Vagina (tissue), 2 donors: ENCODE data around the gene TBC1D2.

ENCODE experiments used
- POLR2AphosphoS5 ChIP-seq, 2 donors: sonication (generic); formaldehyde crosslinking; IDR thresholded peaks; one replicate each; pipeline ENCODE4 v1.9.0; 2017; ENCODE audit warnings: antibody characterized with exemption in 2 of 2, mild to moderate bottlenecking in 2 of 2, low read depth in 1 of 2; ENCODE audit not compliant: insufficient read depth in 1 of 2
- TF ChIP-seq, protein P1 (sequence below), 3 experiments: fragments of 450-650 bp in 2 of 3; fragments of 200-600 bp in 1 of 3; sonication (generic) in 1 of 3; IDR thresholded peaks; one replicate each; pipeline ENCODE4 v1.5.1; 2017 to 2019; ENCODE audit warnings: antibody characterized with exemption in 3 of 3, mild to moderate bottlenecking in 2 of 3, moderate library complexity in 2 of 3

DNA sequence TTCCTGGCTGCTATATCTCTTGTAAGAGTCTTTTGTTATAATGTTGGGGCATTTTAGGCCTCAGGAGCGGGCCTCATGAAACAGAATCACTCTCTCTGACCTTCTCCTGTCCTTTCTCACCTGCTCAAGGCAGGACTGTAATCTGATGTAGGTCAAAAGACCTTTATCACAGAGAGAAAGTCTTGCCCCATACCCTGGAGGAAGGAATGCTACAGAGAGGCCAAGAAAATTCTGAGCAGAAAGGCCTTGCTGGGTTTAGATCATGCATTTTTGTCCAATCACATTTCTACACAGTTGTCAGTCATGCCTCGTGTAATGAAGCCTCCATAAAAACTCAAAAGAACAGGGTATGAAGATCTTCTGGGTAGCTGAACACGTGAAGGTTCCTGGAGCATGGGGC is 45.2 kb upstream of the TBC1D2 start:
- TF ChIP-seq, protein P1, sequence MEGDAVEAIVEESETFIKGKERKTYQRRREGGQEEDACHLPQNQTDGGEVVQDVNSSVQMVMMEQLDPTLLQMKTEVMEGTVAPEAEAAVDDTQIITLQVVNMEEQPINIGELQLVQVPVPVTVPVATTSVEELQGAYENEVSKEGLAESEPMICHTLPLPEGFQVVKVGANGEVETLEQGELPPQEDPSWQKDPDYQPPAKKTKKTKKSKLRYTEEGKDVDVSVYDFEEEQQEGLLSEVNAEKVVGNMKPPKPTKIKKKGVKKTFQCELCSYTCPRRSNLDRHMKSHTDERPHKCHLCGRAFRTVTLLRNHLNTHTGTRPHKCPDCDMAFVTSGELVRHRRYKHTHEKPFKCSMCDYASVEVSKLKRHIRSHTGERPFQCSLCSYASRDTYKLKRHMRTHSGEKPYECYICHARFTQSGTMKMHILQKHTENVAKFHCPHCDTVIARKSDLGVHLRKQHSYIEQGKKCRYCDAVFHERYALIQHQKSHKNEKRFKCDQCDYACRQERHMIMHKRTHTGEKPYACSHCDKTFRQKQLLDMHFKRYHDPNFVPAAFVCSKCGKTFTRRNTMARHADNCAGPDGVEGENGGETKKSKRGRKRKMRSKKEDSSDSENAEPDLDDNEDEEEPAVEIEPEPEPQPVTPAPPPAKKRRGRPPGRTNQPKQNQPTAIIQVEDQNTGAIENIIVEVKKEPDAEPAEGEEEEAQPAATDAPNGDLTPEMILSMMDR (IDR thresholded peaks at IDR 0.05), result no peak
- TF ChIP-seq POLR2AphosphoS5 (IDR thresholded peaks at IDR 0.05; ENCODE audit: insufficient read depth in 1 of 2, low read depth in 1 of 2), result no peak
